GM18511 (cell line): ENCODE results near the gene ARPC2.
A peak's percentile ranks its signal among the peaks of the same experiment; 100 is the strongest.

Source experiments
- ATAC-seq: cut with Tn5 transposase; IDR thresholded peaks from one replicate; pipeline ENCODE4 v1.9.1; 2021; ENCODE audit warnings: mild to moderate bottlenecking, moderate library complexity; ENCODE audit not compliant: unreplicated experiment

ARPC2 gene

GRCh38 chr2:218285604-218286003 is 68.6 kb downstream of the ARPC2 start:
- ATAC-seq: no peak

GRCh38 chr2:218286570-218287459 is 69.8 kb downstream of the ARPC2 start:
- peak; percentile 69 for ATAC-seq

GRCh38 chr2:218289639-218290315 is 72.8 kb downstream of the ARPC2 start:
- no peak for ATAC-seq

- peak; percentile 60 for ATAC-seq
Observed at GRCh38 chr2:218290316-218291261, 73.6 kb downstream of the ARPC2 start.

- ATAC-seq: no peak
Observed at GRCh38 chr2:218291318-218292047, 74.5 kb downstream of the ARPC2 start.

GRCh38 chr2:218292048-218293014 is 75.3 kb downstream of the ARPC2 start, which contains the start of gene TMBIM1:
TMBIM1 (minus strand) TSS chr2:218292503; CDS start chr2:218282141, 10,362 bp downstream.
- ATAC-seq: peak; percentile 71

- no peak for ATAC-seq
Observed at GRCh38 chr2:218293715-218294429, 76.9 kb downstream of the ARPC2 start.

GRCh38 chr2:218294430-218295022 is 77.5 kb downstream of the ARPC2 start:
- no peak for ATAC-seq

- ATAC-seq: no peak
Observed at GRCh38 chr2:218295029-218295428, 78.0 kb downstream of the ARPC2 start.

GRCh38 chr2:218296200-218296599 is 79.2 kb downstream of the ARPC2 start:
- ATAC-seq: no peak

GRCh38 chr2:218296847-218297246 is 79.9 kb downstream of the ARPC2 start:
- no peak for ATAC-seq

- ATAC-seq: no peak
Observed at GRCh38 chr2:218298314-218298875, 81.4 kb downstream of the ARPC2 start.

GRCh38 chr2:218300141-218300540 is 83.2 kb downstream of the ARPC2 start:
- no peak for ATAC-seq

GRCh38 chr2:218301176-218301819 is 84.3 kb downstream of the ARPC2 start:
- peak; percentile 75 for ATAC-seq
